ENCODE measurements around the gene CPNE1. TPM values are rescaled to one million over a fixed set of nuclear protein-coding genes. Genes with fewer than 3 reads are reported as not detected.

CPNE1 gene
- total RNA-seq, 1 donor from 2014 or later = 42.3 TPM

GRCh38 chr20:35654415-35654814 is 10.3 kb downstream of the CPNE1 start:
- no peak for ATAC-seq
- no peak for DNase-seq (ENCODE audit: low spot score)

- ATAC-seq (no peak), DNase-seq (ENCODE audit: low spot score) (no peak)
Measured at GRCh38 chr20:35653893-35654292, 10.8 kb downstream of the CPNE1 start.

- ATAC-seq (no peak), DNase-seq (ENCODE audit: low spot score) (no peak)
Measured at GRCh38 chr20:35653430-35653734, 11.3 kb downstream of the CPNE1 start.

- ATAC-seq = peak; percentile 27
- DNase-seq (ENCODE audit: low spot score) = no peak
Measured at GRCh38 chr20:35652641-35653429, 11.9 kb downstream of the CPNE1 start.

- DNase-seq (ENCODE audit: low spot score) = no peak
- no peak for ATAC-seq
Measured at GRCh38 chr20:35651958-35652357, 12.7 kb downstream of the CPNE1 start.

GRCh38 chr20:35650632-35651031 is 14.1 kb downstream of the CPNE1 start:
- no peak for ATAC-seq

GRCh38 chr20:35648836-35649235 is 15.9 kb downstream of the CPNE1 start:
- ATAC-seq (peak; percentile 75), DNase-seq (ENCODE audit: low spot score) (no peak)

More at GRCh38 chr20:35650632-35651031, 14.1 kb downstream of the CPNE1 start:
- DNase-seq (ENCODE audit: low spot score) = no peak

GRCh38 chr20:35644806-35645205 is 19.9 kb downstream of the CPNE1 start:
- no peak for ATAC-seq
- DNase-seq (ENCODE audit: low spot score) = no peak

- DNase-seq (ENCODE audit: low spot score) (no peak), ATAC-seq (no peak)
Measured at GRCh38 chr20:35643045-35643444, 21.7 kb downstream of the CPNE1 start.

GRCh38 chr20:35641743-35642142 is 23.0 kb downstream of the CPNE1 start:
- no peak for ATAC-seq
- DNase-seq (ENCODE audit: low spot score) = no peak

- DNase-seq (ENCODE audit: low spot score) = no peak
Measured at GRCh38 chr20:35640724-35641123, 24.0 kb downstream of the CPNE1 start.

GRCh38 chr20:35638751-35639150 is 25.9 kb downstream of the CPNE1 start:
- ATAC-seq (no peak), DNase-seq (ENCODE audit: low spot score) (no peak)

More at GRCh38 chr20:35640724-35641123, 24.0 kb downstream of the CPNE1 start:
- ATAC-seq = no peak

GRCh38 chr20:35637276-35637675 is 27.4 kb downstream of the CPNE1 start:
- ATAC-seq = no peak
- DNase-seq (ENCODE audit: low spot score) = no peak

GRCh38 chr20:35636095-35636494 is 28.6 kb downstream of the CPNE1 start:
- no peak for DNase-seq (ENCODE audit: low spot score)
- ATAC-seq = peak; percentile 58

GRCh38 chr20:35635652-35636051 is 29.0 kb downstream of the CPNE1 start:
- ATAC-seq (no peak), DNase-seq (ENCODE audit: low spot score) (no peak)

GRCh38 chr20:35632539-35633115 is 32.1 kb downstream of the CPNE1 start:
- no peak for ATAC-seq

GRCh38 chr20:35630636-35631035 is 34.1 kb downstream of the CPNE1 start:
- no peak for ATAC-seq
- DNase-seq (ENCODE audit: low spot score) = peak; percentile 42

More at GRCh38 chr20:35632539-35633115, 32.1 kb downstream of the CPNE1 start:
- DNase-seq (ENCODE audit: low spot score) = peak; percentile 26

- DNase-seq (ENCODE audit: low spot score) (peak; percentile 44), ATAC-seq (peak; percentile 87)
Measured at GRCh38 chr20:35629427-35630145, 35.1 kb downstream of the CPNE1 start.

GRCh38 chr20:35627121-35627520 is 37.6 kb downstream of the CPNE1 start:
- DNase-seq (ENCODE audit: low spot score) = peak; percentile 35
- no peak for ATAC-seq

- peak; percentile 34 for DNase-seq (ENCODE audit: low spot score)
- ATAC-seq = no peak
Measured at GRCh38 chr20:35626386-35627001, 38.2 kb downstream of the CPNE1 start.

- ATAC-seq = no peak
- DNase-seq (ENCODE audit: low spot score) = peak; percentile 40
Measured at GRCh38 chr20:35625584-35626385, 38.9 kb downstream of the CPNE1 start.
